Measurements from ENCODE around the gene A2M. TPM values are rescaled to one million over a fixed set of nuclear protein-coding genes. Genes with fewer than 3 reads are reported as not detected.

The A2M gene
- total RNA-seq, 1 donor from 2014 or later = 942 TPM

GRCh38 chr12:9079883-9080675 lies 35.6 kb downstream of the A2M start:
- intact Hi-C loops (cut with DNase I) = no loop called here
- ATAC-seq (no peak), DNase-seq (ENCODE audit: low spot score) (no peak)

- DNase-seq (ENCODE audit: low spot score) = no peak
- intact Hi-C loops (cut with DNase I) = no loop called here
- ATAC-seq = no peak
Measured at GRCh38 chr12:9079082-9079481, 36.6 kb downstream of the A2M start.

GRCh38 chr12:9077152-9078031 lies 38.3 kb downstream of the A2M start:
- DNase-seq (ENCODE audit: low spot score) (no peak), ATAC-seq (no peak)
- intact Hi-C loops (cut with DNase I) = no loop called here

- intact Hi-C loops (cut with DNase I) = no loop called here
- ATAC-seq = no peak
Measured at GRCh38 chr12:9076733-9077132, 39.0 kb downstream of the A2M start.

GRCh38 chr12:9075138-9075535 lies 40.6 kb downstream of the A2M start:
- intact Hi-C loops (cut with DNase I) = no loop called here
- no peak for DNase-seq (ENCODE audit: low spot score)

More at GRCh38 chr12:9076733-9077132, 39.0 kb downstream of the A2M start:
- DNase-seq (ENCODE audit: low spot score) = no peak

GRCh38 chr12:9074484-9075137 lies 41.1 kb downstream of the A2M start:
- no peak for DNase-seq (ENCODE audit: low spot score)
- no peak for ATAC-seq
- intact Hi-C loops (cut with DNase I) = no loop called here

More at GRCh38 chr12:9075138-9075535, 40.6 kb downstream of the A2M start:
- no peak for ATAC-seq

GRCh38 chr12:9073076-9073475 lies 42.6 kb downstream of the A2M start:
- ATAC-seq (no peak), DNase-seq (ENCODE audit: low spot score) (no peak)
- intact Hi-C loops (cut with DNase I) = no loop called here

GRCh38 chr12:9072481-9073038 lies 43.2 kb downstream of the A2M start:
- intact Hi-C loops (cut with DNase I) = no loop called here
- DNase-seq (ENCODE audit: low spot score) (no peak), ATAC-seq (no peak)

GRCh38 chr12:9071969-9072368 lies 43.8 kb downstream of the A2M start:
- ATAC-seq = no peak
- DNase-seq (ENCODE audit: low spot score) = no peak
- intact Hi-C loops (cut with DNase I) = no loop called here

- intact Hi-C loops (cut with DNase I) = no loop called here
- DNase-seq (ENCODE audit: low spot score) = no peak
- no peak for ATAC-seq
Measured at GRCh38 chr12:9071518-9071917, 44.2 kb downstream of the A2M start.

GRCh38 chr12:9070351-9070750 lies 45.4 kb downstream of the A2M start:
- DNase-seq (ENCODE audit: low spot score) = no peak
- ATAC-seq = no peak
- intact Hi-C loops (cut with DNase I) = no loop called here

GRCh38 chr12:9068600-9068999 lies 47.1 kb downstream of the A2M start:
- ATAC-seq (no peak), DNase-seq (ENCODE audit: low spot score) (no peak)
- intact Hi-C loops (cut with DNase I) = no loop called here

- DNase-seq (ENCODE audit: low spot score) (no peak), ATAC-seq (no peak)
- intact Hi-C loops (cut with DNase I) = no loop called here
Measured at GRCh38 chr12:9068086-9068485, 47.6 kb downstream of the A2M start.

- DNase-seq (ENCODE audit: low spot score) (no peak), ATAC-seq (no peak)
- intact Hi-C loops (cut with DNase I) = no loop called here
Measured at GRCh38 chr12:9066755-9067423, 48.8 kb downstream of the A2M start.

GRCh38 chr12:9066183-9066623 lies 49.5 kb downstream of the A2M start:
- no peak for ATAC-seq
- intact Hi-C loops (cut with DNase I) = no loop called here
- DNase-seq (ENCODE audit: low spot score) = no peak

GRCh38 chr12:9065607-9065856 lies 50.2 kb downstream of the A2M start:
- intact Hi-C loops (cut with DNase I) = no loop called here
- DNase-seq (ENCODE audit: low spot score) = no peak
- no peak for ATAC-seq

GRCh38 chr12:9064815-9065606 lies 50.7 kb downstream of the A2M start:
- intact Hi-C loops (cut with DNase I) = no loop called here
- peak; percentile 98 for ATAC-seq
- peak; percentile 83 for DNase-seq (ENCODE audit: low spot score)

- DNase-seq (ENCODE audit: low spot score) (peak; percentile 74), ATAC-seq (peak; percentile 88)
- intact Hi-C loops (cut with DNase I) = no loop called here
Measured at GRCh38 chr12:9064201-9064814, 51.4 kb downstream of the A2M start.

Measured in sciatic nerve (tissue), 2 donors.